Gastroesophageal sphincter (tissue), 3 donors: Measurements from ENCODE around the gene CCDC74A.

Experiments used
- CTCF ChIP-seq, 4 experiments: fragments of 200-600 bp in 2 of 4; fragments of 450-650 bp in 2 of 4; sonication (generic) in 1 of 4; IDR thresholded peaks; one replicate each; pipeline ENCODE4 v1.5.1; 2017 to 2019; ENCODE audit warnings: antibody characterized with exemption in 4 of 4, mild to moderate bottlenecking in 2 of 4, moderate library complexity in 2 of 4
- EP300 ChIP-seq: sonication (generic); formaldehyde crosslinking; IDR thresholded peaks from one replicate; pipeline ENCODE4 v1.6.1; 2017; ENCODE audit warnings: antibody characterized with exemption, mild to moderate bottlenecking
- POLR2A ChIP-seq, 2 donors: fragments of 450-650 bp; IDR thresholded peaks; one replicate each; pipeline ENCODE4 v1.6.1; 2017; ENCODE audit warnings: antibody characterized with exemption in 2 of 2, mild to moderate bottlenecking in 2 of 2, moderate library complexity in 1 of 2
- POLR2AphosphoS5 ChIP-seq: sonication (generic); formaldehyde crosslinking; IDR thresholded peaks from one replicate; pipeline ENCODE4 v1.6.1; 2017; ENCODE audit warnings: antibody characterized with exemption

GRCh38 chr2:131543385-131543891 is 15.8 kb downstream of the CCDC74A start:
- TF ChIP-seq CTCF (IDR thresholded peaks at IDR 0.05): no peak
- no peak for TF ChIP-seq POLR2A (IDR thresholded peaks at IDR 0.05)
- no peak for TF ChIP-seq POLR2AphosphoS5
- TF ChIP-seq EP300: no peak
